GM12865 (cell line): Measurements from ENCODE around the gene CRYZL1.

ENCODE experiments used
- DNase-seq: peaks from one replicate; pipeline ENCODE4 v3.0.0; 2010; ENCODE audit warnings: low read depth
- H3K4me3 ChIP-seq: 2 replicates; pipeline ENCODE4 v1.5.1; 2011; ENCODE audit warnings: mild to moderate bottlenecking, low read depth, low read length, control low read depth
- TF ChIP-seq, protein P1 (sequence below): IDR thresholded peaks from 2 replicates; pipeline ENCODE4 v1.5.1; 2011; ENCODE audit warnings: low read length, control low read depth, low read depth, inconsistent platforms; ENCODE audit not compliant: insufficient read depth; ENCODE audit errors: missing control alignments

The CRYZL1 gene

DNA sequence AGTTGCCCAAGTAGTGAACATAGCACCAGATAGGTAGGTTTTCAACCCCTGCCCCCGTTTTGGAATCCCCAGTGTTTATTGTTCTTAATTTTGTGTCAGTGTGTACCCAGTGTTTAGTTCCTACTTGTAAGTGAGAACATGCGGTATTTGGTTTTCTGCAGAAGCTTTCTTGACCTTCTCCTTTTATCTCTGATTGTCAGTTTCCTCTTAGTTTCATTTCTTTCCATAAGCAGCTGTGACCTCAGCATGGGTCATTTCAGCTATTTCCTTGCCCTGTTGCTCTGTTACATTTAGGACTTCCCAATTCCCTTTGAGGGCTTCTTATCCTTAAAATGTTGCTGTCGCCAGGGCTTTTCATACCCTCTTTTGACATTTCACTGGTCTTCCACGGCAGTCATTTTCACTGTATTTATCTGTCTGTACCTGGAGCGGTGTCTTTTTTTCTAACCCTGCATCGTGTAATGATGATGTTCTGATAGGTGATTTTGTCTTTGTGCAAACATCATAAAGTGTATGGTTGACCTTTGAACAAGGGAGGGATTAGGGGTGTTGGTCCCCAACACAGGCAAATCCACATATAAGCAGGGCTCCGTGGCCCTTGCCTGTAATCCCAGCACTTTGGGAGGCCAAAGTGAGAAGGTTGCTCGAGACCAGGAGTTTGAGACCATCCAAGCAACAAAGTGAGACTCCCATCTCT, 15.7 kb upstream of the CRYZL1 start:
- TF ChIP-seq, protein P1, sequence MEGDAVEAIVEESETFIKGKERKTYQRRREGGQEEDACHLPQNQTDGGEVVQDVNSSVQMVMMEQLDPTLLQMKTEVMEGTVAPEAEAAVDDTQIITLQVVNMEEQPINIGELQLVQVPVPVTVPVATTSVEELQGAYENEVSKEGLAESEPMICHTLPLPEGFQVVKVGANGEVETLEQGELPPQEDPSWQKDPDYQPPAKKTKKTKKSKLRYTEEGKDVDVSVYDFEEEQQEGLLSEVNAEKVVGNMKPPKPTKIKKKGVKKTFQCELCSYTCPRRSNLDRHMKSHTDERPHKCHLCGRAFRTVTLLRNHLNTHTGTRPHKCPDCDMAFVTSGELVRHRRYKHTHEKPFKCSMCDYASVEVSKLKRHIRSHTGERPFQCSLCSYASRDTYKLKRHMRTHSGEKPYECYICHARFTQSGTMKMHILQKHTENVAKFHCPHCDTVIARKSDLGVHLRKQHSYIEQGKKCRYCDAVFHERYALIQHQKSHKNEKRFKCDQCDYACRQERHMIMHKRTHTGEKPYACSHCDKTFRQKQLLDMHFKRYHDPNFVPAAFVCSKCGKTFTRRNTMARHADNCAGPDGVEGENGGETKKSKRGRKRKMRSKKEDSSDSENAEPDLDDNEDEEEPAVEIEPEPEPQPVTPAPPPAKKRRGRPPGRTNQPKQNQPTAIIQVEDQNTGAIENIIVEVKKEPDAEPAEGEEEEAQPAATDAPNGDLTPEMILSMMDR = no peak
- no peak for DNase-seq

DNA sequence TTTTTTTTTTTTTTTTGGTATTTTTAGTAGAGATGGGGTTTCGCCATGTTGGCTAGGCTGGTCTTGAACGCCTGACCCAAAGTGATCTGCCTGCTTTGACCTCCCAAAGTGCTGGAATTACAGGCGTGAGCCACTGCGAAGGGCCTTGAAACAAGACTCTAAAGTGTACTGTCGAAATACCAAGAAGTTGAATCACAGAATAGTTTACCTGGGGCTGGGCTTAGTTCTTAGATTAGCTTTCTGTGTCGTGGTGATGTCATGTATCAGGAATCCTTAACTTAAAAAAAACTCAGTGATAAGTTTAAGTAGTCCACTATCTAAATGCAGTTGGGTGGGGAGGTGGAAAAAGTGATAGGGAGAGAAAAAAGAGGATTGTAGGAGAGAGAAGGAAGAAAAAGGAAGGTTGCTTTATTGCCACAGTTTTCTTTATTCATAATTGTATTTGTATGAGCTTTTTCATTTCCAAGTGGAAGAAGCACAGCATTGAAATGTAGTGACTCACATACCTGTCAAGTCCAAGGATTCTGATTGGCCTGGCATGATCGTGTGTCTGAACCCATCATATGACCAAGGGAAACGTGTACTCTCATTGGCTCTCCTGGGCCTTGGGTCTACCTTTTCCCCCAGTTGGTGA, 14.2 kb upstream of the CRYZL1 start:
- no peak overlapping the region for H3K4me3 ChIP-seq
- TF ChIP-seq, protein P1 = no peak
- DNase-seq = no peak

More for the DNA sequence above, 15.7 kb upstream of the CRYZL1 start:
- no peak overlapping the region for H3K4me3 ChIP-seq

DNA sequence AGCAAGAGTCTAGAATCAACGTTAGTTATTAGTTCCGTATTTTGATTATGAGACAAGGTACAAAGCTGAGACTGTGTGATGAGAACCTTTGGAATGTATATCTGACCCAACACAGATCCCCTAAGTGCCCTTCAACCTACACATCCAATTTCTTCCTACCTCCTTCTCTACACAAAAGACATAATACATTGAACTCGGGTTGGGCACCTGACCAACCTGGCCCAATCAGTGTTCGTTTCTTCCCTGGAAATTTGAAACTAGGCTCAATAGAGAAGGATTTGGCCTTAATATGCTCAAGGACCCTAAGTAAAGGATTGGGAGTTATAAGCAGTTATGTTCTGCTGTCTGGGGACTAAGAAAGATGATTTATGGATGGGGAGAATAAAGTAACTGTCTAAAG, 12.9 kb upstream of the CRYZL1 start:
- TF ChIP-seq, protein P1 = no peak
- no peak for DNase-seq
- H3K4me3 ChIP-seq = no peak overlapping the region

DNA sequence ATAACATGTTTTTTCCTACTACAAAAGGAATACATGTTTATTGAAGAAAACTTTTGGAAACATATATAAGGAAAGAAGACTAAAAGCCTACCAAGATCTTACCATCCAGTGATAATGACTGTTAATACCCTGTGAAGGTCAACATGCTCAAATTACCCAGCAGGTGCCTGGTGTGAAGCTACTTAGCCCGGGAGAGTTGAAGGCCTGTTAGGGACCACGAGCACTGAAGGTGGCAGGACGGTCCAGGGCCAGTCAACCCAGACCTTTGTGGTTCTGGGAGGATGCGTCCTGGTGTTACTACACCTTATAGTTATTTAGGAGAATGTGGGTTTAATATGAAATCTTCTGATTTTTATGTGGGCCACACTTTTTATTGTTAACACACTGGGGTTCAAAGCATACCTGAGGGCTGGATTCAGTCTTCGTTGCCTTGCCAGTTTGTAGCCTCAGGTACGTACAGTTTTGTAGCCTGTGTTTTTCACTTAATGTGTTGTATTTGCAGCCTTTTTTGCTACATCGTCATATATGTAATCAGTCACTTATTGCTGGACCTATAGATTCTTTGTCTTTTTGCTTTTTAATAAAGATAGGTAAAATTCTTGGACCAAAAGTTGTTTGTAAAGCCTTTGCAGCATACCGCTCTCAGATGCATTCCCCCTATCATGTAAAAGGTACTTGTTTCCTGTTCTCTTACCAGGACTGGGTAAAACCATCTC, 10.6 kb upstream of the CRYZL1 start:
- H3K4me3 ChIP-seq = no peak overlapping the region
- DNase-seq = no peak
- TF ChIP-seq, protein P1 = no peak

DNA sequence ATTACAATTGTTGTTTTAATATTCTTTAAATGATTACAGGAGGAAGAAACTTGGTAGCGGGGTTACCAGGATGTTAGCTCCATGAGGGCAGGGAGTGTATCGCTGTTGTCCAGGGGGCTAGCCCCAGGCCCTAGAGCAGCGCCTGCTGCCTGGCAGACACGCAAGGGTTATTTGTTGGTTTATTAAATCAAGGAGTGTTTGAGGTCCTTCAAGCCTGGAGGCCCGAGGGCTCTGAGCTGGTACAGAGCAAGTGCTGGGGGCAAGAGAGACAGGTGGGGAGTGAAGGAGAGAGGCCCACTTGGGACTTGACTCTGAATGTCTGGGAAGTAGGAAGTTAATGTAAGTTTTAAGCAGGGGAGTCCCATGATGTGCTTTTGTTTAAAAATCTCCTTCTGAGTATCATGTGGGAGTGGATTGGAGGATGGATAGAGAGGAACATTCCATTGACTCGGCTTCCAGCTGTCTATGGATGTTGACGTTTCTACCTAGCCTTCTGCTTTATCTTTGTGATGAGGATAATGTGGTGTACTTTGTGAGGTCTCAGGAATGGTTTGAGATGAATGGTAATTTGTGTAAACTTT, 9.5 kb upstream of the CRYZL1 start:
- TF ChIP-seq, protein P1 = no peak
- H3K4me3 ChIP-seq = no peak overlapping the region
- no peak for DNase-seq

DNA sequence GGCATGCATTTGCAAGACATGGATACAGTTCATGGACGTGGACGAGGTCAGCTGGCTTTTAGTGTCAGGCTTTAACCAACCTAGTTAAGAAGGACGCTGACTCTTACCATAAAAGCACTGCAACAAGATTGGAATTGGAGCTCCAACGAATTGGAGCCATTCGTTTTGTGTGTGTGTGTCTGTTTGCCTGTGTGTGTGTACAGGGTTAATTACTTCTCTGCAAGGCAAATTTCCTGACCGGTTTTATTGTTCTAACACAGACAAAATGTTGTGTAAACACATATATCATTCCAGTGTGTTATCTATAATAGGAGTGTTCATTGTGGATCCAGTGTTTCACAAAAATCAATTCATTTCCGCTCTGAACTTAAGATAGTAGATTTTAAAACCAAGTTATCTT, 8.7 kb upstream of the CRYZL1 start:
- DNase-seq = no peak
- TF ChIP-seq, protein P1 = no peak

More for the DNA sequence above, 8.7 kb upstream of the CRYZL1 start:
- no peak overlapping the region for H3K4me3 ChIP-seq
